IMR-90 (cell line): Measurements from ENCODE around the gene MAB21L4. TPM values are rescaled to one million over a fixed set of nuclear protein-coding genes. Genes with fewer than 3 reads are reported as not detected.

ENCODE experiments used
- ATAC-seq: fragments of 200-7000 bp; cut with Tn5 transposase; 2 replicates; pipeline ENCODE4 v1.9.1; 2020; ENCODE audit warnings: low read depth, mild to moderate bottlenecking, moderate library complexity
- BruUV-seq: library from RNA; stranded (reverse); fragments of 400-500 nt; replicated peaks from 2 replicates; lab custom pipeline; 2021; lab: Mats Ljungman, UMichigan
- CTCF ChIA-PET: fragments of 300-600 bp; formaldehyde crosslinking; extraction: SDS; loops from one replicate; lab custom pipeline; 2021; ENCODE audit warnings: antibody characterized with exemption; lab: Yijun Ruan, JAX
- POLR2A ChIA-PET: fragments of 300-600 bp; sonication (Branson Sonifier 250); formaldehyde crosslinking; loops from one replicate; lab custom pipeline; 2022; ENCODE audit warnings: antibody characterized with exemption; ENCODE audit not compliant: unreplicated experiment; lab: Charles Lee
- DNase-seq: peaks from one replicate; pipeline ENCODE4 v3.0.0; 2013
- H2AFZ ChIP-seq: replicated peaks from 2 replicates; pipeline ENCODE3; 2013; ENCODE audit warnings: low read length, mild to moderate bottlenecking; ENCODE audit not compliant: poor library complexity
- H2AK5ac ChIP-seq: 2 replicates; pipeline ENCODE4 v1.6.1; 2013; ENCODE audit warnings: low read depth, low read length, inconsistent platforms
- H2AK9ac ChIP-seq: replicated peaks from 2 replicates; pipeline ENCODE3; 2013; ENCODE audit warnings: mild to moderate bottlenecking, low read depth, low read length, moderate library complexity; ENCODE audit not compliant: poor library complexity
- H2BK120ac ChIP-seq: 2 replicates; pipeline ENCODE4 v1.6.1; 2013; ENCODE audit warnings: low read depth, low read length, inconsistent platforms
- H2BK15ac ChIP-seq: 3 replicates; pipeline ENCODE4 v1.6.1; 2013; ENCODE audit warnings: low read depth, low read length, inconsistent platforms
- H2BK20ac ChIP-seq: 2 replicates; pipeline ENCODE4 v1.6.1; 2013; ENCODE audit warnings: low read depth, mild to moderate bottlenecking, inconsistent platforms, low read length, moderate library complexity
- H2BK5ac ChIP-seq: 2 replicates; pipeline ENCODE4 v1.6.1; 2013; ENCODE audit warnings: mild to moderate bottlenecking, low read depth, low read length, inconsistent platforms; ENCODE audit not compliant: poor library complexity, severe bottlenecking
- H3K14ac ChIP-seq: replicated peaks from 2 replicates; pipeline ENCODE4 v1.6.1; 2013; ENCODE audit warnings: low read depth, low read length, inconsistent platforms
- H3K18ac ChIP-seq: 2 replicates; pipeline ENCODE4 v1.6.1; 2013; ENCODE audit warnings: low read depth, low read length, control low read depth
- H3K23ac ChIP-seq: 2 replicates; pipeline ENCODE4 v1.6.1; 2013; ENCODE audit warnings: low read depth, low read length, inconsistent platforms
- H3K27ac ChIP-seq: 2 replicates; pipeline ENCODE4 v1.5.1; 2013; ENCODE audit warnings: mild to moderate bottlenecking, control low read depth, low read length; ENCODE audit not compliant: insufficient read depth
- H3K27me3 ChIP-seq: 2 replicates; pipeline ENCODE4 v1.6.1; 2013; ENCODE audit warnings: low read length; ENCODE audit not compliant: control insufficient read depth, insufficient read depth
- H3K36me3 ChIP-seq: 2 replicates; pipeline ENCODE4 v1.6.1; 2013; ENCODE audit warnings: low read length, mixed read lengths; ENCODE audit not compliant: control insufficient read depth, insufficient read depth
- H3K4ac ChIP-seq: 2 replicates; pipeline ENCODE4 v1.6.1; 2013; ENCODE audit warnings: low read depth, low read length, inconsistent platforms
- H3K4me1 ChIP-seq: 2 replicates; pipeline ENCODE4 v1.6.1; 2013; ENCODE audit warnings: low read length, mixed read lengths; ENCODE audit not compliant: control insufficient read depth, insufficient read depth
- H3K4me2 ChIP-seq: 2 replicates; pipeline ENCODE4 v1.6.1; 2013; ENCODE audit warnings: low read depth, mild to moderate bottlenecking, control low read depth, low read length, moderate library complexity
- H3K4me3 ChIP-seq: 2 replicates; pipeline ENCODE4 v1.5.1; 2013; ENCODE audit warnings: low read depth, mild to moderate bottlenecking, control low read depth, low read length, moderate library complexity; ENCODE audit not compliant: insufficient read depth
- H3K56ac ChIP-seq: 2 replicates; pipeline ENCODE4 v1.6.1; 2013; ENCODE audit warnings: low read length, inconsistent platforms; ENCODE audit not compliant: insufficient read depth; ENCODE audit errors: extremely low read depth
- H3K79me1 ChIP-seq, 2 experiments: 2 replicates each; pipeline ENCODE4 v1.6.1; 2013; ENCODE audit warnings: low read length in 2 of 2, inconsistent platforms in 1 of 2, low read depth in 1 of 2
- H3K9ac ChIP-seq: 2 replicates; pipeline ENCODE4 v1.6.1; 2013; ENCODE audit warnings: low read depth, low read length, control low read depth
- H3K9me1 ChIP-seq: 2 replicates; pipeline ENCODE4 v1.6.1; 2013; ENCODE audit warnings: low read length, inconsistent platforms; ENCODE audit not compliant: insufficient read depth
- H3K9me3 ChIP-seq: 2 replicates; pipeline ENCODE4 v1.6.1; 2013; ENCODE audit warnings: low read length; ENCODE audit not compliant: control insufficient read depth, insufficient read depth
- H4K20me1 ChIP-seq: 2 replicates; pipeline ENCODE4 v1.6.1; 2013; ENCODE audit warnings: low read length, inconsistent platforms; ENCODE audit not compliant: insufficient read depth
- H4K5ac ChIP-seq: 2 replicates; pipeline ENCODE4 v1.6.1; 2013; ENCODE audit warnings: mild to moderate bottlenecking, low read depth, low read length, control low read depth
- H4K8ac ChIP-seq, 2 experiments: 2 replicates each; pipeline ENCODE4 v1.6.1; 2013; ENCODE audit warnings: low read depth in 2 of 2, low read length in 2 of 2, control low read depth in 1 of 2, inconsistent platforms in 1 of 2
- H4K91ac ChIP-seq: 2 replicates; pipeline ENCODE4 v1.6.1; 2013; ENCODE audit warnings: low read depth, low read length, inconsistent platforms; ENCODE audit not compliant: insufficient read depth
- MXI1 ChIP-seq: IDR thresholded peaks from 2 replicates; pipeline ENCODE4 v1.6.1; 2012; ENCODE audit warnings: low read depth, mild to moderate bottlenecking, low read length, moderate library complexity, borderline replicate concordance
- SMC3 ChIP-seq: fragments of 150-350 bp; IDR thresholded peaks from 2 replicates; pipeline ENCODE4 v1.6.1; 2016; ENCODE audit warnings: low read depth, mild to moderate bottlenecking, antibody characterized with exemption, low read length, moderate library complexity
- WGBS, 2 experiments: methylation state at CpG; one replicate each; pipeline versions ENCODE4 v1.1.5 to v1.1.7; 2013; ENCODE audit warnings: missing lambda C conversion rate in 2 of 2; ENCODE audit not compliant: insufficient read length in 1 of 2; ENCODE audit errors: extremely low coverage in 2 of 2; 5-methylcytosine and 5-hydroxymethylcytosine counted together
- dilution Hi-C: fragments of 300-500 bp; cut with HindIII; formaldehyde crosslinking; loops from one replicate; pipeline ENCODE4 v1.14.3; 2018; ENCODE audit warnings: low sequenced_read_pairs; ENCODE audit not compliant: unreplicated experiment
- in situ Hi-C: fragments of 300-500 bp; cut with MboI; formaldehyde crosslinking; loops from 3 replicates; pipeline ENCODE4 v1.14.3; 2019; ENCODE audit warnings: low sequenced_read_pairs, inconsistent platforms, mixed read lengths
- intact Hi-C: fragments of 100-400 bp; cut with micrococcal nuclease; formaldehyde crosslinking; loops from 2 replicates; pipeline ENCODE4 v1.10.0; 2022
- polyA plus RNA-seq, 3 experiments: library from polyadenylated mRNA; depleted of rRNA; stranded (reverse); fragments of >200 nt; gene quantifications; 2 replicates each; pipeline ENCODE4 v1.2.3, GENCODE V29; 2012; ENCODE audit warnings: low replicate concordance in 1 of 3
- total RNA-seq: library from RNA; depleted of rRNA; stranded (reverse); fragments of >200 nt; gene quantifications from 2 replicates; pipeline ENCODE4 v1.2.3, GENCODE V29; 2012
- TF ChIP-seq, protein P1 (sequence below): conservative IDR thresholded peaks from 2 replicates; pipeline ENCODE4 v1.5.1; 2012; ENCODE audit warnings: mild to moderate bottlenecking, low read depth, low read length, improper control_type of control experiment

The MAB21L4 gene
- total and polyA plus RNA-seq, 2 of the 4 experiments (the other 2 are of a cell fraction), result not detected

DNA sequence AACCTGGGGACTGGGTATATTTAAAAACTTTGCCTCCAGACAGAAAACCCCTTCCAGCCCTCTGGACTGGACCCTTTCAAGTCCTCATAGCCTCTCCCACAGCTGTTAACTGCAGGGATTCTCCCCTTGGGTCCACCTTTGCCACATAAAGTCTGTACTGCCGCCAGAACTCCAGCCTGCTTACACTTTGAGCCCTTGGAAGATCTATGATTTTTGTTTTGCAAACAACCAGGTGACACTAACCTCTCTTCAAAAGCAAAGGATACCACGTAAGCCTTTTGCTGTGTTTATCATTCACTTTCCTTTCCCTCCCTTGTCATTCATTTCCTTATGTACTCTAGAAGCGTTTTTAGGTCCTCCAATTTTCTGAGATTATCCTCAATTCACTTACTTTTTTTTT is 31.5 kb downstream of the MAB21L4 start:
- CTCF ChIA-PET, result interaction anchor here (0.6 kb wide), 1 partner anchor 705 kb away, joined by 3 read pairs; no protein-coding TSS in a partner anchor
- in situ Hi-C loops, result loop anchor here (25.0 kb wide), 1 partner anchor 798 kb away; no protein-coding TSS in a partner anchor
- BruUV-seq, result no TSS peak

More for the DNA sequence above, 31.5 kb downstream of the MAB21L4 start:
- Histone ChIP-seq H2BK5ac (no peak overlapping the region), H3K27me3 (peaks cover 51% of the 10 kb centered on the region), H4K8ac (no peak overlapping the region), H3K23ac (no peak overlapping the region), H3K36me3 (no peaks in the 10 kb centered on the region), H2BK120ac (no peak overlapping the region), H3K9ac (no peak overlapping the region), H4K20me1 (no peaks in the 10 kb centered on the region), H3K9me1 (no peaks in the 10 kb centered on the region), H2AK9ac (no peak overlapping the region), H3K27ac (no peak overlapping the region), H2AFZ (no peak overlapping the region), H3K4me2 (no peak overlapping the region), H3K18ac (no peak overlapping the region), H3K9me3 (no peaks in the 10 kb centered on the region), H3K79me1 (no peaks in the 10 kb centered on the region), H3K4me1 (no peaks in the 10 kb centered on the region; the same call in 1 of the 2 replicates), H3K4me3 (no peak overlapping the region), H3K4ac (no peak overlapping the region), H4K91ac (no peak overlapping the region), H3K14ac (no peak overlapping the region), H2BK20ac (no peak overlapping the region), H2BK15ac (no peak overlapping the region), H3K56ac (no peak overlapping the region), H2AK5ac (no peak overlapping the region), H4K5ac (no peak overlapping the region)
- 40% methylated on average over 1 of the region's 3 CpGs; no CpG with 5 or more reads in 1 of the 2 experiments for WGBS, 2 experiments
- intact Hi-C loops (no loop called here), dilution Hi-C loops (no loop called here)
- no peak for DNase-seq
- no peak for TF ChIP-seq MXI1
- TF ChIP-seq SMC3, result no peak
- TF ChIP-seq, protein P1, sequence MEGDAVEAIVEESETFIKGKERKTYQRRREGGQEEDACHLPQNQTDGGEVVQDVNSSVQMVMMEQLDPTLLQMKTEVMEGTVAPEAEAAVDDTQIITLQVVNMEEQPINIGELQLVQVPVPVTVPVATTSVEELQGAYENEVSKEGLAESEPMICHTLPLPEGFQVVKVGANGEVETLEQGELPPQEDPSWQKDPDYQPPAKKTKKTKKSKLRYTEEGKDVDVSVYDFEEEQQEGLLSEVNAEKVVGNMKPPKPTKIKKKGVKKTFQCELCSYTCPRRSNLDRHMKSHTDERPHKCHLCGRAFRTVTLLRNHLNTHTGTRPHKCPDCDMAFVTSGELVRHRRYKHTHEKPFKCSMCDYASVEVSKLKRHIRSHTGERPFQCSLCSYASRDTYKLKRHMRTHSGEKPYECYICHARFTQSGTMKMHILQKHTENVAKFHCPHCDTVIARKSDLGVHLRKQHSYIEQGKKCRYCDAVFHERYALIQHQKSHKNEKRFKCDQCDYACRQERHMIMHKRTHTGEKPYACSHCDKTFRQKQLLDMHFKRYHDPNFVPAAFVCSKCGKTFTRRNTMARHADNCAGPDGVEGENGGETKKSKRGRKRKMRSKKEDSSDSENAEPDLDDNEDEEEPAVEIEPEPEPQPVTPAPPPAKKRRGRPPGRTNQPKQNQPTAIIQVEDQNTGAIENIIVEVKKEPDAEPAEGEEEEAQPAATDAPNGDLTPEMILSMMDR, result no peak
- POLR2A ChIA-PET, result no interaction called here
- ATAC-seq, result no peak
